Measurements from ENCODE around the gene PLCG2.
"Not testable (repeated sequence)": the region's sequence is repeated elsewhere in the genome, so short reads cannot be mapped to it uniquely, and the experiment has no call there.

PLCG2 gene

DNA sequence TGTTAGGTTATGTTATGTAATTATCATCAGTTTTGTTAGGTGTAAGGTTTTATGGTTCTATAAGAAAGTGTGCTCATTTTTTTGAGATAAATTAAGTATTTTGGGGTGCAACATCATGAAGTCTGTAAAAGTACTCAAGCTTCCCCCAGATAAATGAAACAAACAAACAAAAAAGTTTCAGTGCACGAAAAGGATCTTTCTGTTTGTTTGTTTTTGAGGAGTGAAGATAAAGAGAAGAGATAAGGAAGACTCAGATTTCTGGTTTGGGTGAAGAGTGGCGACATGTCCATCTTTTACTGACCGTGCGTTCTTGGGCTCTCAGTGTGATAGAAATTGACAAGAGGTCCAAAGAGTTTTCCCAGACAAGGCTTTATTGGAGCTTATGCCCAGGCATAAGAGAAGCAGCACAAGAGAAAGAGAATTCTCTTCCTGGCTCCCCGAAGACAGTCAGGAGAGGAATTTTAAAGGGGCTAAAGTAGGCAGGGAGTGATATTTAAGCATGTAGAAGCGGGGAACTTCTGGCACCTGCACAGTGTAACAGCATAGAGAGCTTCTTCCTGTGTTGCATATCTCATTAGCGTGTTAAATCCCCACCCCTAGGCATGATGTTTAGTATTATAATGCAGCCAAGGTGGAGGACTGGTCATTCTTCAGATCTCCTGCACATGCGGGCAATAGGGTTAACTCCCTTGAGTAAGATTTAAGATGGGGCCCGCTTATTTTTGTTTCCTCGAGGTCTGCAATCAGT, 71.3 kb downstream of the PLCG2 start:
- no peak for DNase-seq

DNA sequence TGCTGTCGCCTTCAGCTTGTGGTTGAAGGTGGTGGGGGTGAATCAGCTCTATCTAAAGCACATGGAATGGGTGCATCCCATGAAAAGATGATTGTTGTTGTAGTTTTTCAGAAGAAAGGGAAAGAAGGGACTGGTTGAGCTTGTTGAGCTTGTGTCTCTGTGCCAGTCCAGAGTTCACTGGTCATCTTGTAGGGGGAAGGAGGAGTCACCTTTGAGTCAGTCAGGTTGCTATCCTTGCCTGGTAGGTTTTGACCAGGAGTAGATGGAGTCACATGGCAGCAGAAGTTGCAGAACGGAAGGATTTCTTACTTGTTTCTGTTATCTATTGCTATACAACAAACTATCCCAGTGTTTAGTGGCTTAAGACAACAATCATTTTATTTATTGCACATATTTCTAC, 73.3 kb downstream of the PLCG2 start:
- no peak for DNase-seq

GRCh38 chr16:81855552-81856153, 76.6 kb downstream of the PLCG2 start:
- no peak for DNase-seq

DNA sequence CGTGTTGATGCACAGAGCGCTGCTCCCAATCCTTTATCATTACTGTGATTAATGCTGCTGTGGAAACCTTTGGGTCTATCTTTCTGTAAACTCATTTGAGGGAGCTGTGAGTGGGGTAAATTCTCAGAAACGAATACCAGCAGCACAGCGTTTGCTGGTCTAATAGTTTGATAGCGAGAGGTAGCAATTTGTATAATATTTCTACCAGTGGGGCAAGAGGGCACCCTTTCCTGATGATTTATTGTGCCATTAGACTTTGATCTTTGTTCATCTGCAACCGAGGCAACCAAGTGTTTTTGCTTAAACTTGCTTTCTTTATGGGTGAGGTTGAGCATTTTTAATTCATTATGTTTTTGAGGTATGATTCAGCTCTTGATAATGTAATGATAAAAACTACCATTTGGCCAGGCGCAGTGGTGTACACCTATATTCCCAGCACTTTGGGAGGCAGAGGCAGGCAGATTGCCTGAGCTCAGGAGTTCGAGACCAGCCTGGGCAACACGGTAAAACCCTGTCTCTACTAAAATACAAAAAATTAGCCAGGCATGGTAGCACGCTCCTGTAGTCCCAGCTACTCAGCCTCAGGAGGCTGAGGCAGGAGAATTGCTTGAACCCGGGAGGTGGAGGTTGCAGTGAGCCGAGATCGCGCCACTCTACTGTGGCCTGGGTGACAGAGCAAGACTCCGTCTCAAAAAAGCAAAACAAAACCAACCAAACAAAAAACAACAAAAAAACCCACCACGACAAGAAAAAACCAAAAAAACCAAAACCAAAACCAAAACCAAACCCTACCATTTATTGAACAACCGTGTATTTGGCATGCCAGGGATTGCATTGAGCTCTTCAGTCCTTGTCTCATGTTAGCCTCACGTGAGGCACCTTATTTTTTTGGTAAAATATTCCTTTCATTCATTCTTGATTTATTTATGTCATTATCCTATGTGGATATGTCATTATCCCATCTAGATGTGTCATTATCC, 81.5 kb downstream of the PLCG2 start:
- DNase-seq = no peak

- DNase-seq = no peak
Observed at GRCh38 chr16:81861503-81861902, 82.4 kb downstream of the PLCG2 start.

GRCh38 chr16:81861915-81862314, 82.8 kb downstream of the PLCG2 start:
- DNase-seq = no peak

DNA sequence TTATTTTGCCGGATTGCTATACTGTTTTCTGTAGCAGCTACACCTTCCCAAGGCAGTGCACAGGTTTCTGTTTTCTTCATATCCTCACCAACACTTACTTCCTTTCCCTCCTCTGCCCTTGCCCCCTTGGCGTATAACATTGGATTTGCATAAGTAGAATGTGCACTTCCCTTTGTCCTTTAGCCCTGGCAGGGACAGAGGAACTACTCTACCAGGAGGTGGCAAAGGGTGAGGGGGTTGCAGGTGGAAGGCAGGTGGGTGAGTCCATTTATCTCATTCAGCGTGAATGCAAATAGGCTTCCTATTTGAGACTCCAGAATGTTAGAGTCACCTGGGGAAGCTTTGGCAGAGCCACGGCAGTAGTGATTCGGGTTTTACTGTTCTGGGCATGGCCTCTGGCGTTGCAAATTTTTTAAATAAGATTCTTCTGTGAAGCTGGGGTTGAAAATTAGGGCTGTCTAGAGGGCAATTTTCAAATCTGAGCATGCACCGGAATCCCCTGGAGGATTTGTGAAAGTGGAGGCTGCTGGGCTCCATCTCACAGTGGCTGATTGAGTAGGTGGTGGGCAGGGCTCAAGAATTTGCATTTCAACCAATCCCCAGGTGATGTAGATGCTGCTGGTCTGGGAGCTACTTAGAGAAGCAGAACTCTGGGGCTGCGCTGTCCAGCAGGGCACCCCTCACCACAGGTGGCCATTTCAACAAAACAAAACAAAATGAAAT, 84.7 kb downstream of the PLCG2 start:
- DNase-seq = no peak

DNA sequence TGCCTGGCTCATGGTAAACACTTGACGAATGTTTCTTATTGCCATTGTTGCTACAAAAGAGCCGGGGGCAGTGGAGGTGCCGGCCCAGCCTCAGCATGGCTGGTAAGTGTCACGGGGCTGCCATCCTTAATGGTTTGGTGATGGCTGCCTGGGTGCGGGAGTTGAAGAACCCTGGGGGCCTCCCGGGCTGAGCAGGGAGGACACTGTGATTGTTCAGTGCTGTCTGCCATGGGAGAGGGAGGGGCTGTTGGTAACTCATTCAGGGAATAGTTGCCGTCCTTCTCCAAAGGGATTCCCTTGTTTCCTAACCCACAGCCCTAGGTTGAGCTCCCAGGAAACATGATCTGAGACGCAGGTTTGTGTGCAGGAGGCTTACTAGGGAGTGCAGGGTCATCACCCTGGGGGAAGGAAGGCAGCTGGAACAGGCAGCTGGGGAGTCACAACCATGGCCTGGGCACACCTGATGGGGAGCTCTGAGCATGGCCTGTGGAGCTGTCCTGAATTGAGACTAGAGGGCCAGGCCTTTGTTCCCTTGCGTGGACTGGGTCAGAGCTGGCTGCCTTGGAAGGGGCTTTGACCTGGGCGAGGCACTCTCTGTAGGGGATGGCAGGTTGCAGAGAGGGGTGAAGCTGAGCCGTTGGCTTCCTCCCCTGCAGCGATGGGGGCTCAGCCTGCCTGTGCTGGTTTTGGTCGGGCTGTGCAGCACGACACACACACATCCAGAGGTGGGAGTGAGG, 85.7 kb downstream of the PLCG2 start:
- DNase-seq = no peak

- no peak for DNase-seq
Observed at GRCh38 chr16:81866820-81867440, 87.8 kb downstream of the PLCG2 start.

GRCh38 chr16:81868057-81868748, 89.1 kb downstream of the PLCG2 start:
- DNase-seq = no peak

- no peak for DNase-seq
Observed at GRCh38 chr16:81869326-81869725, 90.2 kb downstream of the PLCG2 start.

DNA sequence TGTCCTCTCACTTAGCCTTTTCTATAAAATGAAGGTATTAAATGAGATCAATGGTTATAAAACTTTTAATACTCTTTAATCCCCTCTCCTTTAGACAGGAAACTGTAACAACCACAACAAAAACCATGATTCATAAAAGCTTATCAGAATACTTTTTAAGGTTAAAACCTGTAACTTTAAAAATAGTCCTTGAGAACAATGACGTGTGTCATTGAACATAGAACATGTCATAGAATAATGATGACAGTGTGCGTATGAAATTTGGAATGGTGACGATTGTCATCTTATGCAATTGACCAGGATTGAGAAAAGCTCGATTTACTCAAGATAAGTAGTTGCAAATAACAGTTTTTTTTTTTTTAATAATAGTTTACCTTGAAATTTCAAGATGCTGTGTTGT, 94.1 kb downstream of the PLCG2 start:
- DNase-seq = no peak

DNA sequence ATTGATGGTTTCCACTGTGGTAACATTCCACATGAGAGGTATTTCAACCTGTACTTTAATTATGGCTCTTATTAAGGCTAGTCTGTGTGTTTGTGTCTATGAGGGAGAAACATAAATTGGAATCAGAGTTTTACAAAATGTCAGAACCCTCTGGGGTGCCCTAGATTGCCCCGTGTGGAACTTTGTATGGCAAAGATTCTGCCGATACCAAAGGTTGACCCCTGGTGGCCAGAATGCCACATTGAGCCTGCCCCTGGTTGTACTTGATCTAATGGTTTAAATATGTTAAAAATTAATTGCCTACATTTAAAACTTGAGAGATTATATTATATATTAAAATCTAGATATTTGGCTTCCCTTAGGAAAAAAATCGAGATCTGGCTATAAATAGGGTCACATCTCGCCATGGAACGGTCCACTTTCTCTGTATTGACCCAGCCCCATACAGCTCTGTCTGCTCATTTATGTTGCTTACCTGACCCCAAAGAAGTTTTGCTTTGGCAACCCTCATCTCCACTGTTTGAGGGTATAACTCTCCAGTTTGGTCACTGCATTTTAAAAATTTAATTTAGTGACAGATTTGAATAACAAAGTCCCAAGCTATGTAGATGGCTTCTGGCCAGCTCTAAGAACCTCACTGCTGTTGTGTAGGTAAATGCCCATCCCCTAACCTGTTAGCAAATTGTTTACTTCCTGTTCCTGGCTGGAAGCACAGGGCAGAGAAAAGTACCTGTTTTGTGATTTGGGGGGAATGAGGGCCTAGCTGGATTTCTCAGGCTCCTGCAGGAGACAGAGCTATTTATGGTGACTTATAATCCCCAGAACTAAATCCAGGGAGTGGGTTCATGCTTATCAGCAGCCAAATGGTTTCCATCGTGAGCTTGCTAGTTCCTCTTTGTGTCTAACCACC, 95.0 kb downstream of the PLCG2 start:
- DNase-seq = peak; percentile 45

DNA sequence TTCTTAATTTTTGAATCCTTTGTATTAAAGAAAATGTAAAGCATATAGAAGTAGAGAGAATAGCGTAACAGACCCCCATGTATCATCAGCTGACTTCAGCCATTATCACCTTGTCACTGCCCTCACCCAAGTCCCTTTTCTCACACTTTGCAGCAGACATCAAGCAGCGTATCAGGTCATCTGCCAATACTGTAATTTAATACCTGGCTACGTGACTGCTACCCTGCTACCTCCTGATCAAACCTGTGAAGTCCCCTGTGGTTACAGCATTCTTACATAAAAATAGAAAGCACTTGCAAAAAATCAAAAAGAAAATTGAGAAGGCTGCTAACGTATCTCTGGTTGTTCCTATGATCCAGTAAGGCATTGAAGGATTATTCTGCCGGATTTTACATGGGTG, 96.4 kb downstream of the PLCG2 start:
- no peak for DNase-seq

DNA sequence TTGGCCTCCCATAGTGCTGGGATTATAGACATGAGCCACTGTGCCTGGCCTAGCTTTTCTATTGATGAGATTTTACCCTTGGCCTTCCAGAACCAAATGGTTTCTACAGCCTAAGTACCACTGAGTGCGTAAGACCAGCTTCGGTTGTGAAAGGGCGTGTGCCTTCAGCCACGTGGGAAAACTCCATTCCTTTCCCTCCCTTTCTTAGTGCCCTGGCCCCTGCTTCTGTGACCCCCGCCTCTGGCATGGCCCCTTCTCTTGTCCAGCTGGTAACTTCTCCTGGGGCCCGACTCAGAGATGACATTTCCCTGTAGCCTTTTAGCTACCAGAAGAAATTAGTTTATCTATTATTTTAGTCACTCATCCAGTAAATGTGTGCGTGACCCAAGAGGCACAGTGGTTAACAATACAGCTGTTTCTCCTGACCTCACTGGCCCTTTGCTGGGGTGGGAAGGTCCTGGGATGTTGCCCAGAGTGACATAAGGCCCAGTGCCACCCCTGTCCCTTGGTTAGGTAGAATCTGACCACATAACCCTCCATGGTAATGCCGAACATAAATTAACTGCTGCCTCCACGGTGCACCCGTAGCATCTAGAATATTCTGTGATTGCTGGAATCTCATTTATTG, 97.3 kb downstream of the PLCG2 start:
- no peak for DNase-seq

GRCh38 chr16:81877490-81877889, 98.4 kb downstream of the PLCG2 start:
- not testable (repeated sequence) for DNase-seq

GRCh38 chr16:81878529-81878928, 99.4 kb downstream of the PLCG2 start:
- no peak for DNase-seq

- no peak for DNase-seq
Observed at GRCh38 chr16:81879625-81880024, 100.5 kb downstream of the PLCG2 start.

DNA sequence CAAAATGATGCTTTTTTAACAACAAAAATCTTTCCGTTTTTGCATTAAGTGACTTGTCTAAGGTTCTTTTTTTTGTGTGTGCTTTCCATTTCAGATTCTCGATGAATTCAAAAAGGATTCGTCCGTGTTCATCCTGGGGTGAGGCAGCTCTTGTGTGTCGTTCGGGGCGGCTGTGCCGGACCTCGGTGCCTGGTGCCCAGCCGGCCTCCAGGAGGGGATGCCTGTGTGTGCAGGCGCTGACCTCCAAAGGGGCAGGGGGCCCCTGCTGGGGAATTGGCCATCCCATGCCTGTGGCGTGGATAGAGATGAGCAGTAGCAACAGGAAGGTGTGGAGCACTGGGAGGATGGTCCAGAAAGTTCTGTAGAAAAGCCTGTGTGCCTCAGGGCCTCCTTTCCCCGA, 101.7 kb downstream of the PLCG2 start:
- DNase-seq = no peak
